HG03045 (cell line): Measurements from ENCODE around the gene CHST13.

ENCODE experiments used
- ATAC-seq: cut with Tn5 transposase; IDR thresholded peaks from one replicate; pipeline ENCODE4 v1.9.1; 2021; ENCODE audit warnings: mild to moderate bottlenecking, moderate library complexity; ENCODE audit not compliant: unreplicated experiment

The CHST13 gene

DNA sequence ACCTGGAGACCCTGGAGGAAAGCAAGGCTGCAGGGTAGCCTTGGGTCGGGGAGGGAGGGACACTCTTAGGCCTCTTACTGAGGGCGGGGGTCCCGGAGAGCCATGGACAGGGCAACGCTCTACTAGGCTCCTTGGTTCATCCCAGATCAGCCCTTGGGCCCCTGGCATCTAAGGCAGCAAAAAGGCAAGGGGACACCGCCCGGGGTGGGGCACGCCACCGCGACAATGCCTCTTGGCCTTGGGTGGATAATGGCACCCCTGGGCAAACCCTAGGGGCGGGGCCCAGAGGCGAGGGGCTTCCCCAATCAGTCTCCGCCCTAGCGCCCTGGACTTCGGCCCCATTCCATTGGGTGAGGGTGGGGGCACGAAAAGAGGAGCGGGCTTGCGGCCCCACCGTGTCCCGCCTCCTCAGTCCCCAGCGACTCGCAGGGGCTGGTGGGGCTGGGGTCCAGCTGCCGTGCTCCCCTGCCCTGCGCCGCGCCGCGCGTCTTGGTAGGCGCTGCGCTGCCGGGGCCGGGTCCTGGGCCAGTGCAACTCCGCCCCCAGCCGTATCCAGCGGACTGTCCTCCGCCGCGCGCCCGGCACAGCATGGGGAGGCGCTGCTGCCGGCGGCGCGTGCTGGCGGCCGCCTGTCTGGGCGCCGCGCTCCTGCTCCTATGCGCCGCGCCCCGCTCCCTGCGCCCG is at the start of gene CHST13:
Gene CHST13 (plus strand): TSS at position 411 of the 684 bp plus-strand sequence. CDS start 178 bp downstream, at position 589.
- no peak for ATAC-seq

DNA sequence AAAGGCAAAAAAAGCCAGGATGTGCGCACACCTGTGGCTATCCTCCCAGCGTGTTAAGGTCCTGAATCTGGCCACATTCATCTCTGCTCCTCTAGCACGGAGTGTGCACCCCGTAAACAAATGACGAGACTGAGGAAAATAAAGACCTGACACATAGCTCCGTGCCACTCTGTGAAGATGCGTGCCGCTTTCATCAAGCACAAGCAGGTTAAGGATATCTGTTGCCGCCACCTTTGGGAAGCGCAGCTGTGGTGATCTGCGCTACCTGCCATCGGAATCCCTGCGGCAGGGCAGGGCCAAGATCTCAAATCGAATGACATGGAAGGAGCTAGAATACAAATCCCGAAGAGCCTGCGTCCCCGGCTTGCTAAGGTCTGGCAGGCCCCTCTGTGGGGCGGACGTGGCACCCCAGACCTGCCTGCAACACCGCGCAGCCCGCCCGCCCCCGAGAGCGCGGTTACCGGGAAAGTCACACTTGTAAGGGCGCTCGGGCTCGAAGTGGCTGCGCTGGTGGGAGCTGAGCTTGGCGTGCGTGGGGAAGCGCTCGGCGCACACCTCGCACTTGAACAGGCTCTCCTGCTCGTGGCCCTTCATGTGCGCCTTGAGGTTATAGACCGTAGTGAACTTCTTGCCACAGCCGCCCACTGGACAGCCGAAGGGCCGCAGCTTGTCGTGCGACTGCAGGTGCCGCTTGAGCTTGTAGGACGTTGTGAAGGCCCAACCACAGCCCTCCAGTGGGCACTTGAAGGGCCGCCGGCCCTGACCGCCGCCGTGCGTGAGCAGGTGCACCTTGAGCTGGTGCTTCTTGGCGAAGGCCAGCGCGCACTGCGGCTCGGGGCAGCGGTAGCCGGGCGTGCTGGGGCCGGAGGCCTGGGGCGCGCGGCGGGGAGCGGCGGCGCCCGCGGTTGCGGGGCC is 49.2 kb upstream of the CHST13 start:
- ATAC-seq, result peak; percentile 20

- peak; percentile 91 for ATAC-seq
Measured at GRCh38 chr3:126475413-126476114, 48.4 kb upstream of the CHST13 start, which contains the start of gene ZXDC. ZXDC (minus strand) TSS chr3:126475891; CDS start chr3:126475865, 26 bp downstream.

DNA sequence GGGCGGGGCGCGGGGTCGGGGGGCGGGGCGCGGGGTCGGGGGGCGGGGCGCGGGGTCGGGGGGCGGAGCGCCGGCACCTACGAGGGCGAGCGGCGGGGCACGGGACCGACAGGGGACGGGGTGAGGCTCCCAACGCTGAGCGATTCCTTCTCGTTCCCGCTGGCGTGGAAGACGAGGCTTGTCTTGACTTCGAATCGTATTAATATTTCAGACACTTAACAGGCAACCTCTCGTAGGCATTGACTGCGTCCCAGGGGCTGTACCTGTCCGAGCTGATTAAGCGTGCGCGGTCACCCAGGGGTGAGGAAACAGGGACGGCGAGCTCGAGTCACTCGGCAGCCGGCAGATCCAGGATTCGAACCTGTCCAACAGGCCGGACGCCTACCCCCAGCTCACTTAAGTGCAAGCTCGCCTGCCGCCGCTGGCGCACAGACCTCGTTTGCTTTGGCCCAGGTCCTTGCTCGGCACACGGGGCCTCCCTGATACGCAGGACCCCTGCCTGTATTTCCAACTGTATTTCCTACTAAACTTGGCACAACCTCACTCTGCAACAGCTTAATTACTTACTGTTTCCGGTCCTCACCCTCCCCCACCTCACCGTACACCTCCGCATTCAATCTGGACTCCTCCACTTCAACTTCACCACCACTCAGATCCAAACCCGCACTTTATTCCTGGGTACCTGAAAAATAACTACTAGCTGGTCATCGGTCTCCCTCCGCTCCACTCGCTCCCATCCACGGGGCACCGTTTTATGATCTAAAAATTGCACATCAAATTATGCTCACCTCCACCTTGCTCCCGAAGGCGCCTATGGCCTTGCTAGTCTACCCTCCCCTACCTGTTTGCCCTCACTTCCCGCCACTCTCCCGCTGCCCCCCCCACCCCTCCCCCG is 47.5 kb upstream of the CHST13 start:
- ATAC-seq, result peak; percentile 33

DNA sequence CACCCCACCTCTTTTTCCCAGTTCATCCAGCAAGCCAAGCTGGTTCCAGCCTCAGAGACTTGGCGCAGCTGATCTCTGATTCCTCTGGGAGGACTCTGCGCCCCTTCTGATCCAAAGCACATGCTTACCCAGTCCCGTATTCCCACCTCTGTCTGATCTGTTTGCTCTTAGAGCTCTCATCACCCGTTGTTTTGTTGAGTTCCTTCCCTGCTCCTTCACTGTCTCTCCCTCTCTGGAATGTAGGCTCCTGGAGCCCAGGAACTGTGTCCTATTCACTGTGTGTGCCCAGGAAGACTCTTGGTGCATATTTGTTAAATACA is 46.9 kb upstream of the CHST13 start:
- no peak for ATAC-seq

- no peak for ATAC-seq
Measured at GRCh38 chr3:126478581-126479310, 45.2 kb upstream of the CHST13 start.

- no peak for ATAC-seq
Measured at GRCh38 chr3:126479642-126480041, 44.3 kb upstream of the CHST13 start.

- ATAC-seq, result no peak
Measured at GRCh38 chr3:126480206-126480605, 43.7 kb upstream of the CHST13 start.

- ATAC-seq, result no peak
Measured at GRCh38 chr3:126480861-126481260, 43.1 kb upstream of the CHST13 start.

DNA sequence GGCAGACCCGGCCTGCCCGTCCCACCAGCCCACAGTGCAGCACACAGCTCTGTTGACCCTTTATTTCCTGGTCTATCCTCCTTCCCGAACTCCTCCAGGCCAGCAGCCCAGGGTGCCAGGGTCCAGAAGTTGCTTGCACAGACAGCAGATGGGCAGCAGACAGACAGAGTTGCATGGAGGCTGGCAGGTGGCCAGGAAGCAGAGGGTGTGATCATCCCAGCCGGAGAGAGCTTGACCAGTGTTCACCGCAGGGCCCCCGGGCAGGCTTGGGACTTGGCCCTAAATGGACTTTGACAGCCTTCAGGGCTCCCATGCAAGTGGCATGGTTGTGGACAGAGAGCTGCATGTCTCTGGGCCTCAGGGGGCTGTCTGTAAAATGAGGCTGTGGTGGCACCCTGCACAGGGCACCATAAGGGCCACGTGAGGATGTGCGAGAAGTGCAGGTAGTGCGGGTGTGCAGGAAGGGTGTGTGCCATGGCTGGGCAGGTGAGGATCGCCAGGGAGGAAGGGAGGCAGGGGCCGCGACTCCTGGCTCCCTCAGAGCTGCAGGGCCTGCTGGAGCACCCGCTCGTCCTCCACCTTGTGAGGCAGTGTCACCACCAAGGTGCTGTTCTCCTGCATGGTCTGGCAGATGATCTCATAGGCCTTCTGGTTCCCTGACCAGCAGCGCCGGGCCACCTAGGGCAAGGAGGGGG is 42.0 kb upstream of the CHST13 start:
- ATAC-seq, result no peak

DNA sequence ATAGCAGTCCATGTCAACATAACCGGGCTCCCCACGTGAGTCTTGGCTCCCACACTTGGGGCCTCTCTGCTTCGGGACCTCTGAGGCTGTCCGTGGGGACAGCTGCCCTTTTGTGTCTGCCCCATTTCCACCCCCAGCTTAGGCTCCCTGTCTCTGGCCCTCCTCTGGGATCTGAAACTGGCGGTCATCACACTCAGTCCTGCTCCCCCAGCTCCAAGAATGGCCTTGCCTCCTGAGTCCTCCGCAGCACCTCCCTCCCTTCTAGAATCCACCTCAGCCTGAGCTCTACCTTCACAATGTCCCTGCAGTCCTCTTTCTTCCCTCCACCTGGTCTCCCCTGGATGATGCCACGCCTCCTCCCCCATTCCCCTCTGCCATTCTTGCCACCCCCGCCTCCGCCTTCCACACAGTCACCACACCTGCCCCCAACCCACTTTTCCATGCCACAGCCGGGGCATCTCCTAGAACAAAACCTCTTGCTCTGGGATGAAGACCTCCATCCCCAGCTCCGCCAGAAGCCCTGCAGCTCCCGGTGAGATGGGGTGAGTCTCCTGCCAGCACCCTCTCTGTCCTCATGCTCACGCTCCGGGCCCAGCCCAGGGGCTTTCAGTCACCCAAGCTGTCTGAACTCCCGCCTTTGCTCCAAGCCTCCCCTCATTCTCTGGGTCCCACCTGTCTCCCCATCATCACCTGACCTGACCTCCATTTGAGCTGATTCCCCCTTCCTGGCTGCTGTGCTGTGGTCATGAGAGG is 41.3 kb upstream of the CHST13 start:
- ATAC-seq, result no peak

DNA sequence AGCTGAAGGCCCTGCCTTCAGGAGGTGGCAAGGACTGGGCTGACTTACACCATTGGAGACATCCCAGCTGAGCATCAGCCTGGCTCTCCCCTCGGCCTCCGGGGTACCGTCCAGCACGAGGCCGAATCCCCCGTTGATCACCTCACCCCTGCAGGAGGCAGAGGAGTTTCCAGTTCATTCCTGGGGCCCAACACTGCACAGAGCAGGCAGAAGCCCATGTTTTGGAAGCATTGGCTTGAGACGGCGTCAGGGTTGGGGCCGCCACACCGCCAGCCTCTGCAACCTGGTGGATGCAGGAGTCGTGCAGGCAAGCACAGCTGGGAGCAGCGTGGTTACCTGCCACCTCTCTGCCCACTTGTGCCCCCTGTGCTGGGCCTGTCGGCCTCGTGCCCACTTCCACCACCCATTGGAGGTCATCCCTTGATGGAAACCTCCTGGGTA is 40.6 kb upstream of the CHST13 start:
- no peak for ATAC-seq

GRCh38 chr3:126484148-126484547 is 39.8 kb upstream of the CHST13 start:
- no peak for ATAC-seq

DNA sequence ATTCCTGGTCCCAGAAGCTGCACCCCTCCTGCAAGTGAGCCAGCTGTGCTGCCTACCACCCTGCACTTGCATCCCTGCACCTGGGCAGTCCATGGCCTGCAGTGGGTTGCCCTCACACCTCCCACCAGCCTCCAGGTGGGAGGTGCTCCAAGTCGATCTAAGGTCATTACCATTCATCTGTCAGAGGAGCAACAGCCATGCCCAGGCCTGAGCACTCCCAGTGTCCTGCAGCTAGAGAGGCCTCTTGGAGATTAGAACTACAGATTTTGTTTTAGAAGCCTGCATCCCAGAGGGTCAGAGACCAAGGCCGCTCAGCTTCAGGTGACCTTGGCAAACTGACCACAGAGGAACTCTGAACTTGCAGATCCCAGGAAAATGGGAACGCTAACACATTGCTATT is 39.3 kb upstream of the CHST13 start:
- ATAC-seq, result no peak

GRCh38 chr3:126485176-126485897 is 38.6 kb upstream of the CHST13 start:
- ATAC-seq, result no peak

- no peak for ATAC-seq
Measured at GRCh38 chr3:126485956-126486355, 38.0 kb upstream of the CHST13 start.

DNA sequence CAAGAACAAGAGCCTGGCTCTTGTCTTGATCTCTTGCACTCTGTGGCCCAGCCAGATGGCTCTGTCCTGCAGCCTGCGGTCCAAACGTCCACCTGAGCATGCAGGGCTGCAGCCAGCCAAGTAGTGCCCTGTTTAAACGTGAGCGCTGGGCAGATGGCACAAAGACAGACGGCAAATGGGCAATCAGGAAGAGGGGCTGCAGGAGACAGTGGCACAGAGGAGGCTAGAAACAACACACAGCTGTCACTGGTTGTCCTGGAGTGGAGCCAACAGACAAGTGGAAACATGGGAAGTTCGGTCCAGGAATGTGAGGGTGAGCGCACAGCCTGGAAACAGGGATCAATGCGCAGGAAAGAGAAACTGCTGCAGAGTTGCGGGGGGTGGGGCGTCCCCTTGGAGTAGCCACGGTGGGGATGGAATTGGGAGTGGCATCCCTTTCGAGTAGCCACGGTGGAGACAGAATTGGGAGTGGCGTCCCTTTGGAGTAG is 37.6 kb upstream of the CHST13 start:
- no peak for ATAC-seq
